K562 (cell line): ENCODE measurements around the gene MINDY4. TPM values are rescaled to one million over a fixed set of nuclear protein-coding genes. Genes with fewer than 3 reads are reported as not detected.

Experiments used
- CSDE1 ChIP-seq, 2 experiments: fragments of 450-650 bp; IDR thresholded peaks; 2 replicates each; pipeline ENCODE4 v1.6.1; 2016; ENCODE audit warnings: mild to moderate bottlenecking in 1 of 2
- NFE2 ChIP-seq: IDR thresholded peaks from 2 replicates; pipeline ENCODE4 v1.6.1; 2014; ENCODE audit warnings: antibody characterized with exemption, low read depth
- PTTG1 ChIP-seq: fragments of 450-650 bp; IDR thresholded peaks from 2 replicates; pipeline ENCODE4 v1.6.1; 2016; ENCODE audit warnings: low read depth, mild to moderate bottlenecking, missing genetic modification characterization, missing compliant biosample characterization
- ZNF134 ChIP-seq: fragments of 250-450 bp; sonication (Bioruptor Pico); conservative IDR thresholded peaks from 2 replicates; pipeline ENCODE4 v1.4.0; 2020
- ZNF311 ChIP-seq: fragments of 250-450 bp; sonication (Bioruptor Pico); IDR thresholded peaks from 2 replicates; pipeline ENCODE4 v1.4.0; 2020; ENCODE audit warnings: mild to moderate bottlenecking, moderate library complexity
- polyA plus RNA-seq, 8 experiments: library from polyadenylated mRNA; depleted of rRNA in 4 of 8; stranded (reverse) in 5 of 8; unstranded in 3 of 8; fragments of >200 nt; fragmentation: Nextera tagmentation in 2 of 8; fragmentation: Illumina TruSeq in 1 of 8; extraction: Ambion mirVana in 2 of 8; extraction: Trizol in 1 of 8; gene quantifications; 2 replicates each; pipeline versions ENCODE4 v1.2.1 to v1.2.3, GENCODE V29; 2011 to 2014; ENCODE audit warnings: inconsistent platforms in 1 of 8, missing spikeins in 1 of 8
- total RNA-seq, 7 experiments: library from RNA; depleted of rRNA in 6 of 7; stranded (reverse); fragments of >200 nt in 6 of 7; fragmentation: Illumina TruSeq in 2 of 7; extraction: Trizol in 2 of 7; gene quantifications; 2 replicates each; pipeline versions ENCODE4 v1.2.1 to v1.2.3, GENCODE V29; 2011 to 2021; ENCODE audit warnings: low replicate concordance in 1 of 7
- TF ChIP-seq, protein P1 (sequence below): fragments of 450-650 bp; IDR thresholded peaks from 2 replicates; pipeline ENCODE4 v1.6.1; 2016; ENCODE audit warnings: mild to moderate bottlenecking
- TF ChIP-seq, protein P2 (sequence below): fragments of 450-650 bp; IDR thresholded peaks from 2 replicates; pipeline ENCODE4 v1.7.1; 2018; ENCODE audit warnings: mild to moderate bottlenecking, low read depth; ENCODE audit not compliant: partially characterized antibody

MINDY4 gene
- total and polyA plus RNA-seq, 9 of the 15 experiments (the other 6 are each of a cell fraction or from before 2014, with no cell fraction given): 2.1 to 16.7 (median 11.0) TPM

DNA sequence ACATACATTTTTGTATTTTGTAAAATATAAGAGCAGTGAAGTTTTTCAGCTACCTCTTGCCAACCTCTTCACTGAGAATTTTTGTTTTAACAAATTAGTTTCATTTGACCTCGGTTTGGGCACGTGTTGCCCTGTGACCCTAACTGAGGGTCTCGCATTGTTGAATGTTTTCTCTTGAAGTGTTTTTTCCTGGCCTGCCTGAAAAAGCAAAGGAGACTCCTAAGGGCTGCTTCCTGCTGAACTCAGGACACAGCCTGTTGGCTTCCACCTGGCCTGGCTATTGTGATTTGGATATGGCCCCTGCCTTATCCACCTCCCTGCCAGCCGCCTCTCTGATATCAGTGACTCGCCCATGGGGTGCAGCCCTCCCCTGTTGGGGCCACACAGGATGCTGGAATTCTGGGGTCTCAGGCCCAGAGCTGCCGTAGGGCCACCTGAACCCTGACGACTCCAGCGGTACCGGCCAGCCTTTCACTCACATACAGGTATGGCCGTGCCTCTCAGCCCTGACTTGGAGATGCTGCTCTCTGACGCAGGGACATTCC is 81.6 kb downstream of the MINDY4 start (continued):
- TF ChIP-seq, protein P1, sequence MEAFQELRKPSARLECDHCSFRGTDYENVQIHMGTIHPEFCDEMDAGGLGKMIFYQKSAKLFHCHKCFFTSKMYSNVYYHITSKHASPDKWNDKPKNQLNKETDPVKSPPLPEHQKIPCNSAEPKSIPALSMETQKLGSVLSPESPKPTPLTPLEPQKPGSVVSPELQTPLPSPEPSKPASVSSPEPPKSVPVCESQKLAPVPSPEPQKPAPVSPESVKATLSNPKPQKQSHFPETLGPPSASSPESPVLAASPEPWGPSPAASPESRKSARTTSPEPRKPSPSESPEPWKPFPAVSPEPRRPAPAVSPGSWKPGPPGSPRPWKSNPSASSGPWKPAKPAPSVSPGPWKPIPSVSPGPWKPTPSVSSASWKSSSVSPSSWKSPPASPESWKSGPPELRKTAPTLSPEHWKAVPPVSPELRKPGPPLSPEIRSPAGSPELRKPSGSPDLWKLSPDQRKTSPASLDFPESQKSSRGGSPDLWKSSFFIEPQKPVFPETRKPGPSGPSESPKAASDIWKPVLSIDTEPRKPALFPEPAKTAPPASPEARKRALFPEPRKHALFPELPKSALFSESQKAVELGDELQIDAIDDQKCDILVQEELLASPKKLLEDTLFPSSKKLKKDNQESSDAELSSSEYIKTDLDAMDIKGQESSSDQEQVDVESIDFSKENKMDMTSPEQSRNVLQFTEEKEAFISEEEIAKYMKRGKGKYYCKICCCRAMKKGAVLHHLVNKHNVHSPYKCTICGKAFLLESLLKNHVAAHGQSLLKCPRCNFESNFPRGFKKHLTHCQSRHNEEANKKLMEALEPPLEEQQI: no peak
- TF ChIP-seq NFE2 (no peak), ZNF311 (no peak), CSDE1 (IDR thresholded peaks at IDR 0.05) (no peak), PTTG1 (tag) (no peak), ZNF134 (no peak)
- TF ChIP-seq, protein P2, sequence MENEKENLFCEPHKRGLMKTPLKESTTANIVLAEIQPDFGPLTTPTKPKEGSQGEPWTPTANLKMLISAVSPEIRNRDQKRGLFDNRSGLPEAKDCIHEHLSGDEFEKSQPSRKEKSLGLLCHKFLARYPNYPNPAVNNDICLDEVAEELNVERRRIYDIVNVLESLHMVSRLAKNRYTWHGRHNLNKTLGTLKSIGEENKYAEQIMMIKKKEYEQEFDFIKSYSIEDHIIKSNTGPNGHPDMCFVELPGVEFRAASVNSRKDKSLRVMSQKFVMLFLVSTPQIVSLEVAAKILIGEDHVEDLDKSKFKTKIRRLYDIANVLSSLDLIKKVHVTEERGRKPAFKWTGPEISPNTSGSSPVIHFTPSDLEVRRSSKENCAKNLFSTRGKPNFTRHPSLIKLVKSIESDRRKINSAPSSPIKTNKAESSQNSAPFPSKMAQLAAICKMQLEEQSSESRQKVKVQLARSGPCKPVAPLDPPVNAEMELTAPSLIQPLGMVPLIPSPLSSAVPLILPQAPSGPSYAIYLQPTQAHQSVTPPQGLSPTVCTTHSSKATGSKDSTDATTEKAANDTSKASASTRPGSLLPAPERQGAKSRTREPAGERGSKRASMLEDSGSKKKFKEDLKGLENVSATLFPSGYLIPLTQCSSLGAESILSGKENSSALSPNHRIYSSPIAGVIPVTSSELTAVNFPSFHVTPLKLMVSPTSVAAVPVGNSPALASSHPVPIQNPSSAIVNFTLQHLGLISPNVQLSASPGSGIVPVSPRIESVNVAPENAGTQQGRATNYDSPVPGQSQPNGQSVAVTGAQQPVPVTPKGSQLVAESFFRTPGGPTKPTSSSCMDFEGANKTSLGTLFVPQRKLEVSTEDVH: no peak
- TF ChIP-seq, all 486 proteins: peak for 0
